GM18867 (cell line): Measurements from ENCODE around the gene METTL21C.

Experiments
- ATAC-seq: cut with Tn5 transposase; IDR thresholded peaks from one replicate; pipeline ENCODE4 v1.9.1; 2021; ENCODE audit warnings: mild to moderate bottlenecking, moderate library complexity; ENCODE audit not compliant: unreplicated experiment

METTL21C gene

GRCh38 chr13:102667911-102668310 is 26.9 kb downstream of the METTL21C start:
- no peak for ATAC-seq

- ATAC-seq = no peak
Observed at GRCh38 chr13:102667023-102667422, 27.8 kb downstream of the METTL21C start.

GRCh38 chr13:102659168-102659713 is 35.6 kb downstream of the METTL21C start:
- no peak for ATAC-seq

- ATAC-seq = no peak
Observed at GRCh38 chr13:102658660-102659059, 36.2 kb downstream of the METTL21C start.

- ATAC-seq = no peak
Observed at GRCh38 chr13:102657630-102658029, 37.2 kb downstream of the METTL21C start.

GRCh38 chr13:102654756-102655155 is 40.1 kb downstream of the METTL21C start:
- ATAC-seq = no peak

GRCh38 chr13:102651892-102652291 is 43.0 kb downstream of the METTL21C start:
- no peak for ATAC-seq

GRCh38 chr13:102651392-102651791 is 43.5 kb downstream of the METTL21C start:
- ATAC-seq = no peak

- no peak for ATAC-seq
Observed at GRCh38 chr13:102650444-102650843, 44.4 kb downstream of the METTL21C start.

- no peak for ATAC-seq
Observed at GRCh38 chr13:102648046-102648445, 46.8 kb downstream of the METTL21C start.

- no peak for ATAC-seq
Observed at GRCh38 chr13:102645701-102646100, 49.1 kb downstream of the METTL21C start.

- no peak for ATAC-seq
Observed at GRCh38 chr13:102643656-102644055, 51.2 kb downstream of the METTL21C start.

- no peak for ATAC-seq
Observed at GRCh38 chr13:102642475-102642874, 52.4 kb downstream of the METTL21C start.

- no peak for ATAC-seq
Observed at GRCh38 chr13:102642029-102642428, 52.8 kb downstream of the METTL21C start.

- ATAC-seq = no peak
Observed at GRCh38 chr13:102638741-102639140, 56.1 kb downstream of the METTL21C start.
